Measurements from ENCODE around the gene FOXN1. TPM values are rescaled to one million over a fixed set of nuclear protein-coding genes. Genes with fewer than 3 reads are reported as not detected.

Gene FOXN1
- total and polyA plus RNA-seq, 4 donors: not detected

- no peak for DNase-seq (ENCODE audit: low spot score)
Observed at GRCh38 chr17:28523186-28523585, 17.0 kb downstream of the FOXN1 start.

GRCh38 chr17:28523876-28524275 is 17.7 kb downstream of the FOXN1 start:
- 93% methylated on average over 15 of the region's 15 CpGs for WGBS
- no peaks in the 10 kb centered on the region for H3K36me3 ChIP-seq (ENCODE audit: control insufficient read depth in 4 of 4, insufficient read depth in 3 of 4, low read depth in 1 of 4, low read length in 3 of 4)
- no peaks in the 10 kb centered on the region for H3K9me3 ChIP-seq (ENCODE audit: control insufficient read depth in 4 of 4, low read length in 3 of 4)
- no peak overlapping the region for H3K9ac ChIP-seq (ENCODE audit: low read depth in 1 of 2, low read length in 2 of 2)
- DNase-seq (ENCODE audit: low spot score): no peak
- H3K4me1 ChIP-seq (ENCODE audit: control insufficient read depth in 4 of 4, insufficient read depth in 4 of 4, low read length in 3 of 4): no peaks in the 10 kb centered on the region
- no peak overlapping the region for H3K27ac ChIP-seq (ENCODE audit: low read depth in 1 of 2, low read length in 2 of 2)
- no peaks in the 10 kb centered on the region for H3K27me3 ChIP-seq (ENCODE audit: control insufficient read depth in 4 of 4, insufficient read depth in 4 of 4, low read length in 3 of 4)
- H3K4me3 ChIP-seq (ENCODE audit: low read depth in 1 of 3, low read length in 3 of 3): no peak overlapping the region
- TF ChIP-seq ATF3 (IDR thresholded peaks at IDR 0.05) (no peak), SP1 (IDR thresholded peaks at IDR 0.05) (no peak), HNF4A (conservative IDR thresholded peaks at IDR 0.05) (no peak), CTCF (IDR thresholded peaks at IDR 0.05; ENCODE audit: low read depth, low read length, missing input control) (no peak), EGR1 (IDR thresholded peaks at IDR 0.05; ENCODE audit: low read depth in 2 of 2) (no peak), RXRA (IDR thresholded peaks at IDR 0.05) (no peak), FOXA1 (IDR thresholded peaks at IDR 0.05) (no peak), NR2F2 (IDR thresholded peaks at IDR 0.05) (no peak)

More at GRCh38 chr17:28523186-28523585, 17.0 kb downstream of the FOXN1 start:
- WGBS: 85% methylated on average over 6 of the region's 6 CpGs
- no peaks in the 10 kb centered on the region for H3K27me3 ChIP-seq (ENCODE audit: control insufficient read depth in 4 of 4, insufficient read depth in 4 of 4, low read length in 3 of 4)
- no peak overlapping the region for H3K9ac ChIP-seq (ENCODE audit: low read depth in 1 of 2, low read length in 2 of 2)
- no peaks in the 10 kb centered on the region for H3K9me3 ChIP-seq (ENCODE audit: control insufficient read depth in 4 of 4, low read length in 3 of 4)
- no peaks in the 10 kb centered on the region for H3K36me3 ChIP-seq (ENCODE audit: control insufficient read depth in 4 of 4, insufficient read depth in 3 of 4, low read depth in 1 of 4, low read length in 3 of 4)
- H3K4me3 ChIP-seq (ENCODE audit: low read depth in 1 of 3, low read length in 3 of 3): no peak overlapping the region
- no peak overlapping the region for H3K27ac ChIP-seq (ENCODE audit: low read depth in 1 of 2, low read length in 2 of 2)
- H3K4me1 ChIP-seq (ENCODE audit: control insufficient read depth in 4 of 4, insufficient read depth in 4 of 4, low read length in 3 of 4): no peaks in the 10 kb centered on the region
- TF ChIP-seq, protein P1, sequence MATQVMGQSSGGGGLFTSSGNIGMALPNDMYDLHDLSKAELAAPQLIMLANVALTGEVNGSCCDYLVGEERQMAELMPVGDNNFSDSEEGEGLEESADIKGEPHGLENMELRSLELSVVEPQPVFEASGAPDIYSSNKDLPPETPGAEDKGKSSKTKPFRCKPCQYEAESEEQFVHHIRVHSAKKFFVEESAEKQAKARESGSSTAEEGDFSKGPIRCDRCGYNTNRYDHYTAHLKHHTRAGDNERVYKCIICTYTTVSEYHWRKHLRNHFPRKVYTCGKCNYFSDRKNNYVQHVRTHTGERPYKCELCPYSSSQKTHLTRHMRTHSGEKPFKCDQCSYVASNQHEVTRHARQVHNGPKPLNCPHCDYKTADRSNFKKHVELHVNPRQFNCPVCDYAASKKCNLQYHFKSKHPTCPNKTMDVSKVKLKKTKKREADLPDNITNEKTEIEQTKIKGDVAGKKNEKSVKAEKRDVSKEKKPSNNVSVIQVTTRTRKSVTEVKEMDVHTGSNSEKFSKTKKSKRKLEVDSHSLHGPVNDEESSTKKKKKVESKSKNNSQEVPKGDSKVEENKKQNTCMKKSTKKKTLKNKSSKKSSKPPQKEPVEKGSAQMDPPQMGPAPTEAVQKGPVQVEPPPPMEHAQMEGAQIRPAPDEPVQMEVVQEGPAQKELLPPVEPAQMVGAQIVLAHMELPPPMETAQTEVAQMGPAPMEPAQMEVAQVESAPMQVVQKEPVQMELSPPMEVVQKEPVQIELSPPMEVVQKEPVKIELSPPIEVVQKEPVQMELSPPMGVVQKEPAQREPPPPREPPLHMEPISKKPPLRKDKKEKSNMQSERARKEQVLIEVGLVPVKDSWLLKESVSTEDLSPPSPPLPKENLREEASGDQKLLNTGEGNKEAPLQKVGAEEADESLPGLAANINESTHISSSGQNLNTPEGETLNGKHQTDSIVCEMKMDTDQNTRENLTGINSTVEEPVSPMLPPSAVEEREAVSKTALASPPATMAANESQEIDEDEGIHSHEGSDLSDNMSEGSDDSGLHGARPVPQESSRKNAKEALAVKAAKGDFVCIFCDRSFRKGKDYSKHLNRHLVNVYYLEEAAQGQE (IDR thresholded peaks at IDR 0.05): no peak
- TF ChIP-seq RAD21 (IDR thresholded peaks at IDR 0.05) (no peak), GABPA (IDR thresholded peaks at IDR 0.05 in 1 of 2, conservative IDR thresholded peaks at IDR 0.05 in 1 of 2) (no peak), HNF4A (conservative IDR thresholded peaks at IDR 0.05) (no peak), ATF3 (IDR thresholded peaks at IDR 0.05) (no peak), FOXA1 (IDR thresholded peaks at IDR 0.05) (no peak), HNF4G (IDR thresholded peaks at IDR 0.05) (no peak), FOXA2 (IDR thresholded peaks at IDR 0.05) (no peak), TAF1 (conservative IDR thresholded peaks at IDR 0.05) (no peak), JUND (IDR thresholded peaks at IDR 0.05) (no peak), YY1 (IDR thresholded peaks at IDR 0.05) (no peak), MAX (IDR thresholded peaks at IDR 0.05) (no peak), RXRA (IDR thresholded peaks at IDR 0.05) (no peak), EGR1 (IDR thresholded peaks at IDR 0.05; ENCODE audit: low read depth in 2 of 2) (no peak), NR2F2 (IDR thresholded peaks at IDR 0.05) (no peak), CTCF (IDR thresholded peaks at IDR 0.05; ENCODE audit: low read depth, low read length, missing input control) (no peak), SP1 (IDR thresholded peaks at IDR 0.05) (no peak)
